GM19328 (cell line): ENCODE measurements around the gene FTCD.

Experiments used
- ATAC-seq: cut with Tn5 transposase; IDR thresholded peaks from one replicate; pipeline ENCODE4 v1.9.1; 2021; ENCODE audit warnings: mild to moderate bottlenecking, moderate library complexity; ENCODE audit not compliant: unreplicated experiment

The FTCD gene

DNA sequence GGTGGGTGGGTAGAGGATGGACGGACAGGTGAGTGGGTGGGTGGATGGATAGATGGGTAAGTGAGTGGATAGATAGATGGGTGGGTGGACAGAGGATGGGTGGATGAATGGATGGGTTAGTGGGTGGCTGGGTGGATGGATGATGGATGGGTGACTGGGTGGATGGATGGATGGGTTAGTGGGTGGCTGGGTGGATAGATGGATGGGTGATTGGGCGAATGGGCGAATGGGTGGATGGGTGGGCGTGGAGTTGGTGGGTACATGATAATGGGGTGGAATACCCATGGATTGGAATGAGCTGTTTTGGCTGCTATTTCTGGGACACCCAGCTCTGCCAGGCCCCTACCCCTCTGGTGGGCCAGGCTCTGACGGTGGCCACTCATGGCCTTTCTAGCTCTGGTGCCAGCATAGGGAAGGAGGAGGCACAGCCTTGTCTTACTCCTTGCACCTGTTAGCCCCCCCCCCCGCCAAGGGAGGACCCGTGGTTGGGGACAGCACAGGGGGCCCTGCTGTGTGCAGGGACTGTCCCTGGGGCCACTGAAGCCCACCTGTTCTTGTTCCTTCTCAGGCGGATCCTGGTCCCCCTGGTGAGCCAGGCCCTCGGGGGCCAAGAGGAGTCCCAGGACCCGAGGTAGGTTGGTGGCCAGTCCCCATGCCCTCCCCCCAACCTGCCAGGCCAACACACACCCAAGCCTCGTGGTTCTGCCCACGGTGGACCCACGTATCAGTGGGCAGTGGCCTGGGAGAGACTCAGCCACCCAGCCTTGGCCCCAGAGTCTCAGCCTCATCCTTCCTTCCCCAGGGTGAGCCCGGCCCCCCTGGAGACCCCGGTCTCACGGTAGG is 31.1 kb downstream of the FTCD start:
- no peak for ATAC-seq

DNA sequence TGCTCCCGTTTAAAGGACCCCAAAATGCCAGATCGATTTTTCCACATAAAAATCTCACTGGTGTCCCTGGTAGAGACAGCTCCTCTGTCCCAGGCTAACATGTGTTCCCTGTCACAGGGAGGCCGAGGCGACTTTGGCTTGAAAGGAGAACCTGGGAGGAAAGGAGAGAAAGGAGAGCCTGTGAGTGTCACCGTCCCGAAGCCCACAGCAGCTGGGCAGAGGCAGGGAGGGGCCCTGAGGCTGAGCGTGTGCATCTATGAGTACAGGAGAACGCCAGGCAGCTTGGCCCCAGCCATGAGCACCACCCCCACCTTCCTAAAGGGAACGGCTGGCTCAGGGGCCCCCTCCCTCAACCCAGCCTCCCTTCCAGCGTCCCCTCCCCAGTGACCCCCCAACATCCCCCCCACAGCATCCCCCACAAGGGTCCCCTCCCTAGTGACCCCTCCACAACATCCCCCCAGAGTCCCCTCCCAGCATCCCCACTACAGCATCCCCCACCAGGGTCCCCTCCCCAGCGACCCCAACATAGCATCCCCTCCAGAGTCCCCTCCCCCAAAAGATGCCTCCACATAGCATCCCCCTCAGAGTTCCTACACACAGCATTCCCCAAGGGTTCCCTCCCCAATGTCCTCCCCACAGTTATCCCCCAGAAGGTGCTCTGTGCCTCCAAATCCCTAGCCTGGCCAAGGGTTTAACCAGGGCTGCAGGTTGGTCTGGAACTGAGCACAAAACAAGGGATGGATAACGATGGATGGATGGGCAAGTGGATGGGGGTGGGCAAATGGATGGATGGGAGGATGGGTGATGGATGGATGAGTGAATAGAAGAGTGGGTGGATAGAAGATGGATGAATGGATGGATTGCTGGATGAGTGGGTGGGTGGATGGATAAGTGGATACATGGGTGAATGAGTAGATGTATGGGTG is 32.4 kb downstream of the FTCD start:
- ATAC-seq, result no peak

GRCh38 chr21:46122237-46122671 is 33.1 kb downstream of the FTCD start:
- ATAC-seq, result no peak

DNA sequence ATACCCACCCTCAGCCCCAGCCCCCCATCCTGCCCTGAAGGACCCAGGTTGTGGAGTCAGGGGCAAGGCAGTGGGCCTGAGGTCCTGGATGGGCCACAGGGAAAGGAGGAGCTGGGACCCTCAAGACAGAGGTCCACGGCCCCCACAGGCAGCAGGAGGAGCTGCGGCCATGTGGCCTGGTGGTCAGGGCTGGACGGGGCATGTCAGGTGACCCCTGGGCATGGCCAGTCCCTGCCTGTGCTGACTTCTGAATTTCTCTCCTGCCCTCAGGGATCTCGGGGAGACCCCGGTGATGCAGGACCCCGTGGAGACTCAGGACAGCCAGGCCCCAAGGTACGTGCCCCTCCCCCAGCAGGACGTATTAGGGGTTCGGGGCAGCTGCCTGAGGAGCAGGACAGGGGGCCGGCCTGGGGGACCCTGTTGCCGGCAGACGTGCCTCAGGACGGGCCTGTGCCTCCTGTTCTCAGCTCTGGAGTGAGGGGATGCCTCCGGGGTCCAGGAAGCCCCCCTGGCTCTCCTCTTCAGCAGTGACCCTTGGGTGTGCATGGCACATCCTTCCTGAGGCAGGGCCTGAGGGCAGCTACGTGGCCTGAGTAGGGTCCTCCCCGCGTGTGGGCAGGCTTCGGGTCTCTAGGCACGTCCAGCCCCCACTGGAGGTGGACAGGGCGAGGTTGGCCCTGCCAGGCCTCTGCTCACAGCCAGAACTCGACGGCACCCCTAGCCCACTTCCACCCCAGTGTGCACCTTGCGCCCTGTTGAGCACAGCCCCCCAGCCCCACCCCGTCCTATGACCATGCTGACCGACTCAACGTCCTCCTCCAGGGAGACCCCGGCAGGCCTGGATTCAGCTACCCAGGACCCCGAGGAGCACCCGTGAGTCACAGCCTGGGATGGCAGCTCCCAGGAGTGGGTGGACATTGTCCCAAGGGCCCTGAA is 33.8 kb downstream of the FTCD start:
- ATAC-seq, result no peak

DNA sequence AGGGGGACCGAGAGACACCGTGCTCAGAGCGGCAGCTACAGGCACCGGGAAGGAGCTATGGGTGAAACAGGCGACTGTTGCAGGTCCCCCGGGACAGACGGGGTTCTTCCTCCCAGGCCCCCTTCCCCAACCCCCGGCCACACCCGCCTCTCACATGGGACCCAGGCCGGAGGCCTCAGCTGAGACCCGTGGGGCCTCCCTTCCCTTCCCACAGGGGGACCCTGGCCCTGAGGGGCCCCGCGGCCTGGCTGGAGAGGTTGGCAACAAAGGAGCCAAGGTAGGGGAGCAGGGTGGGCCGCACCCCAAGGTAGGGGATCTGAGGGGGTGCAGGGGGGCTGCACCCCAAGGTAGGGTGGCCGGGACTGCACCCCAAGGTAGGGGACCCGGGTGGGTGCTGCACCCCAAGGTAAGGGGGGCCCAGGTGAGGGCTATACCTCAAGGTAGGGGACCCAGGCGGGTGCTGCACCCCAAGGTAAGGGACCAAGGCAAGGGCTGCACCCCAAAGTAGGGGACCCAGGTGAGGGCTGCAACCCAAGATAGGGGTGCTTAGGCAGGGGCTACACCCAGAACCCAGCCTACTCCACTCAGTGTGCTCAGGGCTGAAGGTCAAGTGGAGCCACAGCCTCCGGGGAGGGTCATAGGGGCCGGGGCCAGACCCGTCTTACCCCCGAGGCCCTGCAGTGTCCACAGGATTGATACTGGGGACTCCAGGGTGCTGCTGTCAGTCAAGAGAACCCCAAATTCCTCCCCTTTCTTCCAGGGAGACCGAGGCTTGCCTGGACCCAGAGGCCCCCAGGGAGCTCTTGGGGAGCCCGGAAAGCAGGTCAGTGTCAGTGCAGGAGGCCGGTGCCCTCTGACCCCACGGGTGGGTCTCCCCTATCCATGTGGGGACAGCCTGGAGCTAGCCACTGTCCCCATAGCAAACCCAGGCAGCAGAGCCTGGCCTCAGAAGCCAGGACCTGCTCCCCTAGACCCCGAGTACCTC is 34.8 kb downstream of the FTCD start:
- ATAC-seq, result no peak

GRCh38 chr21:46119637-46120271 is 35.6 kb downstream of the FTCD start:
- ATAC-seq, result no peak

DNA sequence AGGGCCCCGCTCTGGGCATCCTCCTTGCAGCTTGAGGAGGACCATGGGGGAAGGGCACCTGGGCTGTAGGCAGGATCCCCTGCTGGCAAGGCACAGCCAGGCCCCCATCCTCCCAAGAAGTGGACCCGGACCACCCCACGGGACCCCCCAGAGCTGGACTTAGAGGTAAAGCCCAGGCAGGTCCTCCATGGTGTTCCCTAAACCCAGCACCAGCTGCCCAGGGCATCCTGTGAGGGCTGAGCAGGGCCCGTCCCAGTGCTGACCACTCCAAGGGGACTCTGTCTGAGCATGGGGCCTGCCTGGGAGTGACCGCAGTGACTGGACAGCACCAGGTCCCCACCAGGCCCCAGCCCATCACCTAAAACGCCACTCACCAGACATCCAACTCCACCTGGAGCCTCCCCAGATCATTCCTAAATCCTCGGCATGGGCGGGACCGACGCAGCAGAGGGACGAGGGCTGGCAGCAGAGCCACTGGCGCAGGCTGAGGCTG is 36.2 kb downstream of the FTCD start:
- no peak for ATAC-seq

DNA sequence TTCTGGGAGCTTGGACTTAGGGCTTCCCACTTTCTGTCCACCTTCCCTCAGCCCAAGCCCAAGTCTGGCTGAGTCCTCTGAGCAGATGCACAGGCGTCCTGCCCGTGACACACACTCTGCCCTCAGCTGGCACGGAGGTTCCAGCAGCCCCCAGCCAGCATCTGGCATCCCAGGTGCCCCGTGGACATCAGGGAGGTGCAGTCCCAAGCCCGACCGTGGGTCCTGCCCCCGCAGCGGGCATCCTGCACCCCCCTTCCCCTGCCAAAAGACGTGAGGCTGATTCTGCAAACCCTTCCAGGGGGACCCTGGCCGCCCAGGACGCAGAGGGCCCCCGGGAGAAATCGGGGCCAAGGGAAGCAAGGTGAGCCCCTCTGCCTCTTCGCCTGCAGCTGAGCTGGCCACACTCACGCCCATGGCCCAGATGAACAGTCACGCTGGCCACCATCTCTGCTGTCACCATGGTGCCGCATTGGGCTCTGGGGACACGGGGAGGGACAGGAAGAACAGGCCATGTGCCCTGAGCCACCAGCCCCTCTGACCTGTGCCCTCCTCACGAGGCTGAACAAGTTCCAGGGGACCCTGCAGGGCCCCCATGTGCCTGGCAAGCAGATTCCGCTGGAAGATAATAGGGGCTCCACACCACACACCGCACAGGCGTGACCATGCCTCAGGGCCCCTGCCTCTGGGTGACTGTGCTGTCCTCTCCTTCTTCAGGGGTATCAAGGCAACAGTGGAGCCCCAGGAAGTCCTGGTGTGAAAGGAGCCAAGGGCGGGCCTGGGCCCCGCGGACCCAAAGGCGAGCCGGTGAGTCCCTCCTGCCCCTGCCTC is 36.8 kb downstream of the FTCD start:
- no peak for ATAC-seq

- no peak for ATAC-seq
These were observed 37.6 kb downstream of the FTCD start for GRCh38 chr21:46117586-46118315.

DNA sequence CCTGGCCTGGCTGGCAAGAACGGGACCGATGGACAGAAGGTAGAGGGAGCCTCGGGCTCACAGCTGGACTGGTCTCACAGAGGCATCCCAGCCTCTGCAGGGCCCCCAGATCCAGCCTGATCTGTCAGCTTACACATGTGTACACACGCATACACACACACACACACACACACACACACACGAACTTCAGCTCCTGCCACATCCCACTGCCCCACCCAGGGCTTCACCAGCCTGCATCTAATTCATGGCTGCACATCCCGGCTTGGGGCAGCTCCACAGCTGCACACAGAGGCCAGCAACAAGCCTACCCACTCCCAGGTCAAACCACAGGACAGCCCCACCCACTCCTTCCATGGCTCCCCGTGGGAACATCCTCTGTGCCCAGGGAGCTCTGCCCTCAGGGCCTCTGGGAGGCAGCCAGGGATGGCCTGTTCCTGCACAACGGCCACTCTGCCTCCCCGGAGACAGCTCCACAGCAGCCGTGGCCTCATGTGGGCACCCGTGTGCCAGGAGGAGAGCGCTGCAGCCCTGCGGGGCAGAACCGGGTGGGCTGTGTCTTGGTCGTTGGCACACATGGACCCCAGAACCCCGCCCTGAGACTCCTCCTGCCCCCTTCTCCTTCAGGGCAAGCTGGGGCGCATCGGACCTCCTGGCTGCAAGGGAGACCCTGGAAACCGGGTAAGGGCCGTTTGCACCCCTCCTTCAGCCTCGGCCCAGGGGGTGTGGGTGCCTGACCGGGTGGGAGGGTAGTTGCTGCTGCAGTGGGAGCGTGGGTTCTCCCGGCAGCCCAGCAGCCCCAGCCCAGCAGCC is 38.4 kb downstream of the FTCD start:
- no peak for ATAC-seq

GRCh38 chr21:46116189-46116775 is 39.1 kb downstream of the FTCD start:
- no peak for ATAC-seq

DNA sequence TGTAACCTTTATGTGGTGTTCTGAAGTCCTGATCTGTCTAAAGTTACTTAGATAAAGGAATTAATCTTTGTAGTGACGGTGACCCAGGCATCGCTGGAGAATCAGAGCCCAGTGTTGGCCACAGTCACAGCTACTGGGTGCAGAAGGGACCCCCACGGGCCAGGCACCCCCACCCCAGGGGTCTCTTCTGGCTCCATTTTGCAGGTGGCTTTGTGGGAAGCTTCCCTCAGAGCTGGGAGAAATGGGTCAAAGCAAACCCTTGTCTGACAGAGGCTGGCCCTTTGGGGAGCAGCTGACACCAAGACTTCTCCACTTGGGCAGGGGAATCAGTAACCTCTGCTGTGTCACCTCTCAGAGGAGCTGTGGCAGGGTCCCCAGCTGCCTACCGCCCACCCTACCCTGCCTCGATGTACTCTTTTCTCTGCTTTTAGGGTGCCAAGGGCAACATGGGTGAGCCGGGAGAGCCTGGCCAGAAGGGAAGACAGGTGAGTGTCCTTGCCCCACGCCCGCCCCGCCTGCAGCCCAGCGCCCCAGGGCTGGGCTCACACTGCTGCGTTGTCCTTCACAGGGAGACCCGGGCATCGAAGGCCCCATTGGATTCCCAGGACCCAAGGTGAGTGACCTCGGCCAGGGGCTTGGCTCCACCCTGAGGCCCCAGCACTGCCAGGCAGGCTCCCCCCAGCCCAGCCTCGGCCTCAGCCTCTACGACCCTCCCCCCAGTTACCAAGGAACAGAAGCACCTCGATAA is 39.8 kb downstream of the FTCD start:
- no peak for ATAC-seq

DNA sequence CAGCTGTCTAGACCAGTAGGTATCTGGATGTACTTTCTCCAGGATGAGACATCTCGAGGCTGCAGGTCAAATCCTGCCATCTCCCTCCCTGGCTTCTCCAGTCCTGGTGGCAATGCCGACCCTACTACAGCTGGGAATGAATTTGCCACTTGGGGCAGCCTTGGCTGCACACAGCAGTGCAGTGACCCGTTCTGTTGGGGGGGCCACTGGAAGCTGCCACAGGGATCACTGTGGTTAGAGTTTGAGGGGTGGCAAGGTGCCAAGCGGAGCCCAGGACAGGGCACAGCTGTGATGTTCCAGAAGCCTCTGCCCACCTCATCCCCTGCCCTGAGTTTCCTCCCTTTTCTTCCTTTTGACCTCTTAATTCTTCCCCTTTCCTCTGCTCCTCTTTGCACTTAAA is 40.4 kb downstream of the FTCD start:
- no peak for ATAC-seq

DNA sequence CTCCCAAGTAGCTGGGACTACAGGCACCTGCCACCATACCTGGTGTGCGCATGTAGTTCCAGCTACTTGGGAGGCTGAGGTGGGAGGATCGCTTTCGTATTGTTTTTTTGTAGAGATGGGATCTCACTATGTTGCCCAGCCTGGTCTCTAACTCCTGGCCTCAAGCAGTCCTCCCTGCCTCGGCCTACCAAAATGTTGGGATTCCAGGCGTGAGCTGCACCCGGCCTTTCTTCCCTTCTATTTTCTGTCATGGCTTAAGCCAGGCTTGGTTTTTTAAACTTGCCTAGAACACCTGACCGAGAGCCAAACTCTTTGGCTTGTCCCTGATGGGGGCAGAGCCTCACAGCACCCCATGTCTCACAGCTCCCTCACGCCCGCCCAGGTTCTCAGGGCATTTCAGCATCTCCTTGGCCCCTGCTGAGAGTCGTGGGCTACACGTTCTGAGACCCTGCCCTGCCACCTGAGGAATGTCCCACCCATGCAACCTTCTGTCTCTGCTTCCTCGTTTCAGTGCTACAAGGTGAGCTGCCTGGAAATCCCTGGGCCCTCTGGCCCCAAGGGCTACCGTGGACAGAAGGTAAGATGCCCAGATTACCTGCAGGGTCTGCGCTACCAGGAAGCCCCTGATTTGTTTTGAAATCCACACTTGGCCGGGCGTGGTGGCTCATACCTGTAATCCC is 41.7 kb downstream of the FTCD start:
- ATAC-seq, result no peak

DNA sequence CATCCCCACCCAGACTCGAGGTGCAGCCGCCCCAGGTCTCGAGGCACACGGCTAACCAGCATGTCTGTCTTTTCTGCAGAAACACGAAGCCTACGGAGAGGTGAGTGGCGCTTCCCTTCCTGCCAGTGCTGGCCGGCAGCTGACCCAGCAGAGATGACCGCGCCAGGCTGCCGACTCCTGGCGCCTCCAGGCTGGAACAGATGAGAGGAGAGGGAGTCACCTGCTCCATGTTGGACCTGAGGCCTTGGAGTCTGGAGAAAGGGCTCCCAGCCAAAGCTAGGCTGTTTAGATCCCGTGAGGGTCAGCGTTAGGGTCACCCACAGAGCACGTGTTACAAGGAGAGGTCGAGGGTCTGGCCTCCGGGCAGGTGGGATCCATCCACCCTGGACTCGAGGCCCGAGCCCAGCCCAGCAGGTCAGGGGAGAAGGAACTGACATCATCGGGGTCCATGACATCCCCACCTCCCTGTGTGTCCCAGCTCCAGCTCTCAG is 42.6 kb downstream of the FTCD start:
- ATAC-seq, result no peak
